GM18499 (cell line): ENCODE measurements around the gene FAM209B.
"Not testable (repeated sequence)": the region's sequence is repeated elsewhere in the genome, so short reads cannot be mapped to it uniquely, and the experiment has no call there.

Source experiments
- ATAC-seq: cut with Tn5 transposase; IDR thresholded peaks from one replicate; pipeline ENCODE4 v1.9.1; 2021; ENCODE audit warnings: moderate number of reproducible peaks; ENCODE audit not compliant: insufficient read depth, unreplicated experiment

The FAM209B gene, protein sequence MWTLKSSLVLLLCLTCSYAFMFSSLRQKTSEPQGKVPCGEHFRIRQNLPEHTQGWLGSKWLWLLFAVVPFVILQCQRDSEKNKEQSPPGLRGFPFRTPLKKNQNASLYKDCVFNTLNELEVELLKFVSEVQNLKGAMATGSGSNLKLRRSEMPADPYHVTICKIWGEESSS

GRCh38 chr20:56532946-56533345, at the start of gene FAM209B:
FAM209B (plus strand) TSS chr20:56533246; CDS start chr20:56533342, 96 bp downstream.
- ATAC-seq = not testable (repeated sequence)

- ATAC-seq = no peak
These were observed 49.1 kb upstream of the FAM209B start for GRCh38 chr20:56483970-56484369.

GRCh38 chr20:56487216-56487615, 45.8 kb upstream of the FAM209B start:
- no peak for ATAC-seq

DNA sequence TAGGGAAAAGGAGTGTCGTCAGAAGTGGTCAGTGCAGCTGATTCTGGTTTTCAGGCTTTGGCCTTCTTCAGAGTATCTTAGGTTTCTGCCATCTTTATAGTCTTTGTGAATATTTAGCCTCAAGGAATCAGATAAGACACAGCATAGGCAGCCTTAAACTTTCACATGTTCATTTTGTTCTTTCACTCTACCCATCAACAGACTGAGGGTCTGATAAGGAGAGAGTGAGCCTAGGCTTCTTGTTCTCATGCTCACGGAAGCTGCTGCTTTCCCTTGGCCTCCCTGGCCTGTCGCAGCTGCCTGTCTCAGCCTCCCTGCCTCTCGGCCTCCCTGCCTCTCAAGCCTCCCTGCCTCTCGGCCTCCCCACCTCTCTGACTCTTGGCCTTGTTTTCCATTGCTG, 44.5 kb upstream of the FAM209B start:
- no peak for ATAC-seq

DNA sequence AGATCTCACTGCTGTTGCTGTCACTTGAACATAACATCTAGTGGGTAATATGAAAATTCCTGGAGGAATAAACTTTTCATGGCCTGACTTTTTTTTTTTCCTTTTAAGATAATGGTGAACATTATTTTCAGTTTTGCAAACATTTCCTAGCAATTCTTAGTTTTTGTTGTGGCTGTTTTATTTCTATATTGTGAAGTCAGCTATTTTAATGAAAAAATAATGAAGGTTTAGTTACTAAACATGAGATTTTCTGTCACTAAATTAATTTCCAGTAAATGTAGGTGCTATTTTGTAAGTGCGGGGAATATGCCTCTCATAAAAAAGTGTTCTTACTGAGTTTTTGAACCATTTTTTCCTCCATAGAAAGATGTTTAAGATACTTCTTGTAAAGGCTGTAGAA, 31.9 kb upstream of the FAM209B start:
- no peak for ATAC-seq

- no peak for ATAC-seq
These were observed 29.1 kb upstream of the FAM209B start for GRCh38 chr20:56503916-56504315.

DNA sequence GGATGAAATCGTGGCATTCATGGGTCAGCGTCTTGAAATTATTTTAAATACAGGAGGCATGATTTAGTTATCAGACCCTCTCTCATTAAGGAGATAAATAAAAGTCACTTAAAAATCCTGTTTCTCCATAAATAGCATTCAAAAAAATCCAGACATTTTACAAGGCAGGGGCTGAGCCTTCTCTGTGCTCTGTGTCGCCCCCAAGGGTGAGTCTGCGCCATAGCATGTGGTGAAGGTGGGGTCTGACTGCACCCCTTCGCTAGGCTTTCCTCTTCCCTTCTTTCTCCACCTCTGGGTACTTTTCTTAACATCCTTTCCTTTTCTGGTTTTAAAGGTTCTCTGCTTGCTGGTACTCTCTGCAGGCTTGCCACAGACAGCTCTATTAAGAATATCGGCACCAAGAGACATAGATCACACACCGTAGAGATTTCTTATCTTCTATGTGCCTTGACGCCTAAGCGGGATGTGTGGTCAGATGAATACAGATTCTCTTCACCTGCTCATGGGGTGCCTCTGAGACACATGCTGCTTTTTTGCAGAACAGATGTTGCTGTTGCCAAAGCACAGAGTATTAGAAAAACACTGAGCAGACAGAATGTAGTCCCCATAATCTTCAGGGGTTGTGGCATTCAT, 28.6 kb upstream of the FAM209B start:
- ATAC-seq = no peak

GRCh38 chr20:56506103-56506502, 26.9 kb upstream of the FAM209B start:
- ATAC-seq = no peak

GRCh38 chr20:56511926-56512325, 21.1 kb upstream of the FAM209B start:
- ATAC-seq = no peak

GRCh38 chr20:56513161-56514150, 19.6 kb upstream of the FAM209B start:
- ATAC-seq = no peak

- ATAC-seq = no peak
These were observed 16.4 kb upstream of the FAM209B start for GRCh38 chr20:56516631-56517030.

DNA sequence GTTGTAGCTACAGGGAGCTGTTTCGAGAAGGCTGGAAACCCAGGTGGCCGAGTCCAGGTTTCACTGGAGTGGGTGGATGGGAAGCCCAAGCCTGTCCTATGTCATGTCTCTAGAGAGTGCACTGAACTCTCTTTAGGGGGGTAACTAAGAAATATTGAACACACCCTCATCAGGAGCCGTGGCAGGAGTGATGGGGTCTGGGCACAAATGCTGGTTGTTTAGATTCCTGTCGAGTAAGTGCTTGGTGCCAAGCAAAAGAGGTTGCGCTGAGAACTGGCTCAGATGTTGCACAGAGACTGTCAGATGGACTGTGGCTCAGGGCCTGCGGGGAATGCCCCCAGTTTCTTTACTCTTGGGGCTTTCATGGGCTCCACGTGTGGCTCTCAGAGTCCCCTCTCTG, 15.8 kb upstream of the FAM209B start:
- no peak for ATAC-seq

- ATAC-seq = no peak
These were observed 15.4 kb upstream of the FAM209B start for GRCh38 chr20:56517641-56518040.

- no peak for ATAC-seq
These were observed 14.9 kb upstream of the FAM209B start for GRCh38 chr20:56518126-56518525.

GRCh38 chr20:56518721-56519398, 14.2 kb upstream of the FAM209B start:
- no peak for ATAC-seq

DNA sequence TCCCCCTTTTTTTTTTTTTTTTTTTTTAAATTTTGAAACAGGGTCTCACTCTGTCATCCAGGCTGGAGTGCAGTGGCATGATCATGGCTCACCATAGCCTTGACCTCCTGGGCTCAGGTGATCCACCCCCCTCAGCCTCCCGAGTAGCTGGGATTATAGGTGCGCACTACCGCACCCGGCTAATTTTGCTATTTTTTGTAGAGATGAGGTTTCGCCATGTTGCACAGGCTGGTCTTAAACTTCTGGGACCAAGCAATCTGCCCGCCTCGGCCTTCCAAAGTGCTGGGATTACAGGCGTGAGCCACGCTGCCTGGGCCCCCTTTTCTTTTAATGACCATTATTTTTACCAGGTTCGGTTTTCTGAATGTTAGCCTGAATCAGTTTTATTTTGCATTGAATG, 13.5 kb upstream of the FAM209B start:
- ATAC-seq = no peak

- ATAC-seq = no peak
These were observed 12.9 kb upstream of the FAM209B start for GRCh38 chr20:56520180-56520579.

DNA sequence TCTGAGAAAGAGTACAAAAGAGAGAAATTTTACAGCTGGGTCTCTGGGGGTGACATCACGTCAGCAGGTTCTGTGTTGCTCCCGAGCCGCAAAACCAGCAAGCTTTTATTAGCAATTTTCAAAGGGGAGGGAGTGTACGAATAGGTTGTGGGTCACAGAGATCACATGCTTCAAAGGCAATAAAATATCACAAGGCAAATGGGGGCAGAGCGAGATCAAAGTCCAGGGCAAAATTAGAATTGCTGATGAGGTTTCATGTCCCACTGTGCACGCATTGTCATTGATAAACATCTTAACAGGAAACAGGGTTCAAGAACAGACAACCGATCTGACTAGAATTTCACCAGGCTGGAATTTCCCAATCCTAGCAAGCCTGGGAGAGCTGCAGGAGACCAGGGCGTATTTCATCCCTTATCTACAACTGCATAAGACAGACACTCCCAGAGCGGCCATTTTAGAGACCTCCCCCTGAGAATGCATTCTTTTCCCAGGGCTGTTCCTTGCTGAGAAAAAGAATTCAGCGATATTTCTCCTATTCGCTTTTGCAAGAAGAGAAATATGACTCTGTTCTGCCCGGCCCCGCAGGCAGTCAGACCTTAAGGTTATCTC, 12.2 kb upstream of the FAM209B start:
- not testable (repeated sequence) for ATAC-seq

DNA sequence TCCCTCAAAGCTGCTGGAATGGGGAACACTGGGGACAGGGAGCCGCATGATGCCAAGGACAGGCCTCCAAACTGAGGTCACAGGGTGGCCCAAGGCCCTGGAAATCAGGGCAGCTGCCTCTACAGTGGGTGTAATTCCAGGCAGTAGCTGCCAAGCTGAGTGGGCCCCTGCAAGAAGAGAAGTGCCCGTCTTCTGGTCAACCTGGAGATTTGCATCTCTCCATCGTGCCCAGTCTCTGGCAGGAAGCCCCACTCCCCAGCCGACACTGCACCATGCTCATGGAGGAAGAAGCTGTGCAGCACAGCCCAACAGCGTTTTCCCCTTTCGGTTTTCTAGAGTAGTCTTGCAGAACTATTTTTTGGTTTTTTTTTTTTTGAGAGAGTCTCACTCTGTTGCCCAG, 10.7 kb upstream of the FAM209B start:
- no peak for ATAC-seq

DNA sequence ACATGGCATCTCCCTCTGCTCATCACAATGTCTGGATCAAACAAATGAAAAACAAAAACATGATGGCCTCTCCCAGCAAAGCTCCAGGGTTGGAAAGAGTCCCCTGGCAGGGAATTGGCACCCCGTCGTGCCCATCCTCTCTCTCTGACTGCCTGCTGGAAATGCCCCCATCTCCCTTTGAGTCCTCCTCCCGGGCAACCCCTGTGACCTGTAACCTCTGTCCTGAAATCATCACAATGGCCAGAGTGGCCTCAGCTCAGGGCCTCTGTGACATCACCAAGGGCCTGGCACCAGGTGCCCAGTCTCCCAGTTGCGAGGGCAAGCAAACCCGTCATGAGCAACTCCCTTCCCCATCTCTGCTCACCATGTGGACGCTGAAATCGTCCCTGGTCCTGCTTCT, 8.6 kb upstream of the FAM209B start, which contains the start of gene FAM209A:
Gene FAM209A (plus strand): TSS at position 301 of the 400 bp plus-strand sequence. CDS start 65 bp downstream, at position 366.
- ATAC-seq = not testable (repeated sequence)
